Activated CD4-positive, alpha-beta T cell treated with anti-CD3 and anti-CD28 coated beads for 48 hours (primary cell): ENCODE results near the gene STAU1.
"Not testable (repeated sequence)": the region's sequence is repeated elsewhere in the genome, so short reads cannot be mapped to it uniquely, and the experiment has no call there.

Experiments
- DNase-seq: peaks from one replicate; pipeline ENCODE4 v3.0.0-alpha.2; 2020

The STAU1 gene

DNA sequence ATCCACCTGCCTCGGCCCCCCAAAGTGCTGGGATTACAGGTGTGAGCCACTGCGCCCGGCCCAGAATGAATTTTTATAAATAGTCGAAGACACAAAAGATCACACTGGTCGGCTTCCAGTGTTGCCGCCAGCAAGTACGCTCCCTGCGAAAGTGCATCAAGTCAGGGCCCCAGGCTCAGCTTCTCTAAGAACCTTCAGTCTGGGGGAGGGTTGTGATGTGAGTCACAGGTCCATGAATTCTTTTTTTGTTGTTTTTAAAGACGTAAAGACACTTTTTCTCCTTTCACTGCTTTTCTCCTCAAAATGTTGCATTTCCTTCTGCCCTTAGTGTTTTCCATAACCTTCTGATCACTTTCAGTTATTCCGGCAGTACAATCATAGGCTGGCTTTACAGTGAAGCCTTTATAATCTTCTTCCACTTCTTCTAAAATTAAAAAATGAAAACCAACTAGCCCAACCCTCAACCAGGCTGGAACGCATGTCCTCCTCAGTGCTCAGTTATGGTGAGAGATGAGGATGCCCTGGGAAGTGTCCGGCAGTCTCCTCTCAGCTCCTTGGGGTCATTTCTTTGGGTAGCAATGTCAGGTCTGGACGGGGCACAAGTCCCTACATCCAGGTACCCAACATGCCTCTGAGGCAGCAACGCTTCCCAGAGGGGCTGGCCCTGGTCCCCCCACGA is 75.4 kb downstream of the STAU1 start:
- no peak for DNase-seq

DNA sequence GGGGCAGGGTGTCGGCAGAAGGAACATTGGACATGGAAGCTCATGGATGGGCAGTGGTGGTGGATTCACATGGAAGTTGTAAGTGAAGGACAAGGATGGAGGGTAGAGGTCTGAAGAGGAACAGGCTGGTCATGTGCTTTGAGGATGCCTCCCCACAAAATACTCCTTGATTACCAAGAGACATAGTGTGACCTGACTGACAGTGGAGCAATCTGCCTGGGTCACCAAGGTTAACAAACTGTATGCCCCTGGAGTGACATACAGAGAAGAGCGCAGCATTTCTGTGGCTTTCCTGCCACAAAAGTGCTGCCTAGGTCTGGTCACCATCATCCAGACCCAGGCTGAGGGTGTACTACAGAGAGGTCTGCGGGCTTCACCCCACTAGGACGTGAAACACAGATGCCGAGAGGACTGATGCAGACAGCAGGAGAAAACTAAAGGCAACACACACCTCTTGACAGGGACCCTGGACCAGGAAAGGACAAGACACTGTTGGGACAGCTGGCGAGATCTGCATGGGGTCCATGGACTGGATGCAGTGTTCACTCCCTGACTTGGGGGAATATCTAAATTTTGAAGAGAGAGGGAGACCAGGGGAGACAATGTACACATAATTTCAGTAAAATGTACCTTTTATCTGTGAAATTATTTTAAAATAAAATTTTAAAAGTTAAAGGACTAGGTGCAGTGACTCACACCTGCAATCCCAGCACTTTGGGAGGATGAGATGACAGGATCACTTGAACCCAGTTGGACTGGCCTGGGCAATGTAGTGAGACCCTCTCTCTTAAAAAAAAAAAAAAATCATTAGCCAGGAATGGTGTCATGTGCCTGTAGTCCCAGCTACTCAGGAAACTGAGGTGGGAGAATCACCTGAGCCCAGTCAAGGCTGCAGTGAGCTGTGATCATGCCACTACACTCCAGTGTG is 77.1 kb downstream of the STAU1 start:
- DNase-seq, result no peak

DNA sequence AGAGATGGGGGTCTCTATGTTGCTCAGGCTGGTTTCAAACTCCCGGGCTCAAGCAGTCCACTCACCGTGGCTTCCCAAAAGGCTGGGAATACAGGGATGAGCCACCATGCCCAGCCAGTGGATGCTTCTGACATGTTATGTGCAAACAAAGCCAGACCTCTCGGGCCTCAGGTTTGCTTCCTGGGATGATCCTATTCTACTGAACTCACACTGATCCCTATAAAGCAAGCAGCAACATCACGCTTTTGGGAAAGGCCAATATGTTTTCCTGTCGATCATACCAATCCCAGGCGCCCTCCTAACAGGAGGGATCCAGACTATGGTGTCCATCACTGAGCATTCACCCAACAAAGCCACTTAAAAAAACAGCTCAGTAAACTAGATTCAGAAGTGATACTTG is 81.8 kb downstream of the STAU1 start:
- DNase-seq, result no peak

DNA sequence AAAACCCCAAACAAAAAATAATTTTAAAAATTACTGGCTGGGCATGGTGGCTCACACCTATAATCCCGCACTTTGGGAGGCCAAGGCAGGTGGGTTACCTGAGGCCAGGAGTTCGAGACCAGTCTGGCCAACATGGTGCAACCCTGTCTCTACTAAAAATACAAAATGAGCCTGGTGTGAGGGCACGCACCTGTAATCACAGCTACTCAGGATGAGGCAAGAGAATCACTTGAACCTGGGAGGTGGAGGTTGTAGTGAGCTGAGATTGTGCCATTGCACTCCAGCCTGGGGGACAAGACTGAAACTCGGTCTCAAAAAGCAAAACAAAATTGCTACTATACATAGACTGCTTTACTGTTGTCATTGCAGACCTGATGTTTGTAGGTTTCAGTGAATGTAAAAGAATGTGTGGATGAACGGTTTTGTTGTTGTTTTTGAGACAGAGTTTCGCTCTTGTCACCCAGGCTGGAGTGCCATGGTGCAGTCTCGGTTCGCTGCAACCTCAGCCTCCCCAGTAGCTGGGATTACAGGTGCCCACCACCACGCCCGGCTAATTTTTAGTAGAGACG is 83.1 kb downstream of the STAU1 start:
- DNase-seq, result not testable (repeated sequence)

DNA sequence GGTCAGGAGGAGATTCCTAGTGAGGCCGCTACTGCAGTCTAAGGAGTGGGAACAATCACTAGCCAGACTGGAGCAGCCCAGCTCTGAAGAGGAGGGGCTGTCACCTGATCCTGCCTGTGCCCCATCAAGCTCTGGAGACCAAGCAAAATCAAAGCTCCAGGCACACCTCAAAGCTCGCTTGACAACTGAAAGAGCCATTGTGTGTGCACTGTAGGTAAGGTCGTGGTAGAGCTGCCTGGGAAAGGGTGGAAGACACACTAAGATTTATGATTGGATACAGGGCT is 83.8 kb downstream of the STAU1 start:
- DNase-seq, result no peak

DNA sequence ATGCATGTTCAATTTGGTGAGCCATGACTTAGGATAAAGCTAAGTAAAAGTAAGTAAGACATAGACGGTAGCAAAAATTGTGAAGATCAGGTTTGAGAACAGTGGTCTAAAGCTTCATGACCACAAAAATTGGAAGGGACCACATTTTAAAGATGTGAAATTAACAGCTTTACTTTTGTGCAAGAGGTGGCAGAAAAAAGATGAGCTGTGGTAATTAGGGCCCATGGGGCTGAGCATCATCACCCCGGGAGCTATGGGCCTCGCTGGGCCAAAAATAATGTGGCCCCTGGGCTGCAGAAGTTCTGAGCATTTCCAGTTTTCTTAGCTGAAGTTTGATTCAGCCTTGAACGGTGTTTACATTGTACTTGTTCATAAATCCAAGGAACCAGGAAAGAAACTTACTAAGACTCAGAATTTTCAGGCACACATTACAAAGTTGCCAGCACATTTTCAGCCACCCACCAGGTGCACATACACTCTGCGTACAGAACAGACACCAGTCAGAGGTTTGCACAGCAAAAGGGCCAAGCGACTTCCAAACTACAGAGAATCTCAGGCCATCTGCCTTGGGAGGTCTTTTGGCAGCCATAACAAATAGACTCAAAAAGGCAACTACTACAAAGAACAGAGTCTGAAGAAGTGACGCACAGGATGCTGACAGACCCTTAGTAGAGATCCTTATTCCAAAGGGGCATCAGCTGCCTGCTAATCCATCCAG is 84.3 kb downstream of the STAU1 start:
- DNase-seq, result no peak

DNA sequence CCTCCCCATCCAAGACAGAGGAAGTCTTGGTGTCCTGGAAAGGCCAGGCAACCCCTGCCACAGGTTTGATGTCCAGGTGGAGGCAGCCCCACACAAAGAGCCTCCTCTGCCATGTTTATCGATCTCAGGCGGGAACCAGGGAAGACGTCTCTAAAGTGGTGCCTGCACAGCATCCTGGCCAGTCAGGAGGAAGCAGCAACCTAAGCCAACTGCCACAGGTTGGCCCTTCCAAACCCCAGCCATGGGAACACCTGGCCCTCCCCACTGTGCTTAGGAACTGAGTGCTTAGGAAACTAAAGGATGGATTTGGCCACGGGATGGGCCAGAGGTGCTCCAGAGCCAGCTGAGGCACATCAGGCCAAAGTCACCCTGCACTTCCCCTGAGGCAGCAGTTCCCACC is 85.1 kb downstream of the STAU1 start:
- no peak for DNase-seq

DNA sequence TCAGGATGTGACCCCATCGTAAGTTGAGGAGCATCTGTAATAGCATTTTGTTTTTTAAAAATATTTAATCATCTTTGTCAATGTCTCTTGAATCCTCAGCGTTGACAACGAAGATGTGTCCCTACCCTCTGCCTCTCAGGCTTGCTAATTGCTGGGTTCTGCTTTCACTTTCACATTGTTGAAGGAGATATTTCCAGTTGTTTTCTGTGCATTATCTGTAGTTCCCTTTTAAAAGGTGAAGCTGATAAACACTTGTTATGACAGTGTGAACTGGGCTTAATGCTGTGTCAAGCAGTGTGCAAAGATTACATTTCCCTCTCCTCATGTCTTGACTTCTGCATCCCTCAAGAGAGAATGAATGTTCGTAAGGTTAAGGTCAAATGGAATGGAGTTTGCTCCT is 87.2 kb downstream of the STAU1 start:
- DNase-seq, result no peak

DNA sequence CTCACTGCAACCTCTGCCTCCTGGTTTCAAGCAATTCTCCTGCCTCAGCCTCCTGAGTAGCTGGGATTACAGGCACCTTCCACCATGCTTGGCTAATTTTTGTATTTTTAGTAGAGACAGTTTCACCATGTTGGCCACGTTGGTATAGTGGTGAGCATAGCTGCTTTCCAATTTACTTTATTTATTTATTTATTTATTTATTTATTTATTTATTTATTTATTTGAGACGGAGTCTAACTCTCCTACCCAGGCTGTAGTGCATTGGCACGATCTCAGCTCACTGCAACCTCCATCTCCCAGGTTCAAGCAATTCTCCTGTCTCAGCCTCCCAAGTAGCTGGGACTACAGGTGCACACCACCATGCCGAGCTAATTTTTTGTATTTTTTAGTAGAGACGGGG is 87.8 kb downstream of the STAU1 start:
- DNase-seq, result not testable (repeated sequence)

DNA sequence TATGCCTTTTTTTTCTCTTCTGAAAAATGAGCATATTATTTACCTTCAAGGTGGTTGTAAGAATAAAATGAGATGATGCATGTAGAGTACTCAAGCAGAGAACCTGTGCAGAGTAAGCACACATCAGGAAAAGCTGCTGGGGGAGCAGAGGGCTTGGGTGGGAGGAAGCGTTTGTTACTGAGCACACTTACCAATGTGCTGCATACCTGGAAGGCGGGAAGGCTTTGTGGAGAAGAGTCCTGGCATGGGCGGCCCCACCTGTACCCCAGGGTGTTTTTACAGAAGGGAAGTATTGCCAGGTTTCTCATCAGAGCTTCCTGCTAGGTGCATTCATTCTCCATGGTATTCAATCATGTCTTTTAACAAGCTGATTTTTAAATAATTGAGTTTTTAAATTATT is 89.1 kb downstream of the STAU1 start:
- no peak for DNase-seq

DNA sequence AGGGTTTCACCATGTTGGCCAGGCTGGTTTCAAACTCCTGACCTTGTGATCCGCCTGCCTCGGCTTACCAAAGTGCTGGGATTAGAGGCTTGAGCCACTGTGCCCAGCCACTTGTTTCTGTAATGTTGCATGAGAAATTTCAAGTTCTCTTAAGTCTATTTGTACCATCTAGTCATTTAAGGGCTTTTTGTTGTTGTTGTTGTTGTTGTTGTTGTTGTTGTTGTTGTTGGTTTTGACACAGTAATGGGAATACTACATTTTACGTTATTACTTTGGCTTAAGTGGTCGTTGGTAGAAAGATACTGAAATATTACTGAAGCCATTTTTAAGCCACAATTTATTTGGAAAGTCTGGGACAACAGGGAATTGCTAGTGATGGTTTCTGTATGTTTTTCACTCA is 90.0 kb downstream of the STAU1 start:
- DNase-seq, result no peak

DNA sequence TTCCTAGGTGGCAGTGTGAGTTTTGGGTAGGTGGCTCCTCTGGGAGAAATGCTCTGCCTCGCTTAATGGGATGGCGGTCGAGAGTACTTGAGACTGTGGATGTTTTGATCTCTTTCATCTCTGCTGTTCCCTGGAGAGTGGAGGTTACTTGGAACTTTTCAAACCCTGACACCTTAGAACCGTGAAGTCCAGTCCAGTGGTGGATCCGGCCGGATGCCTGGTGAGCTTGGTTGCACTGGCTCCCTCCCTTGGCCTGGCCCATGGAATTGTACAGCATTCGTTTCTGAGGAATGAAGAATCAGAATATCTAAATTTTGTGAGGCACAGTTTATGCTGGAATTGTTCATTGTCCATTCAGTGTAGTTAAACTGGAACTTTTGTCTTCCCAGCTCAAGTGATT is 91.0 kb downstream of the STAU1 start:
- DNase-seq, result no peak

DNA sequence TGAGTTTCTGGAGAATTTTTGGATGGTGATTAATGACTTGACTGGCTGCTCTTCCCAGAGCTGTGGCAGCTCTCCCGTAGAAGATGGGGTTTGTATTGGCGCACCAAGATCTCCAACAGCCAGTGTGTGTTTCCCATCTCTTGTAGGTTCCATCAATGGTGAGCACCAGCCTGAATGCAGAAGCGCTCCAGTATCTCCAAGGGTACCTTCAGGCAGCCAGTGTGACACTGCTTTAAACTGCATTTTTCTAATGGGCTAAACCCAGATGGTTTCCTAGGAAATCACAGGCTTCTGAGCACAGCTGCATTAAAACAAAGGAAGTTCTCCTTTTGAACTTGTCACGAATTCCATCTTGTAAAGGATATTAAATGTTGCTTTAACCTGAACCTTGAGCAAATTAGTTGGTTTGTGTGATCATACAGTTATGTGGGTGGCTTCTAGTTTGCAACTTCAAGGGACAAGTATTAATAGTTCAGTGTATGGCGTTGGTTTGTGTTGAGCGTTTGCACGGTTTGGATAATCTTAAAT is 91.9 kb downstream of the STAU1 start:
- no peak for DNase-seq

DNA sequence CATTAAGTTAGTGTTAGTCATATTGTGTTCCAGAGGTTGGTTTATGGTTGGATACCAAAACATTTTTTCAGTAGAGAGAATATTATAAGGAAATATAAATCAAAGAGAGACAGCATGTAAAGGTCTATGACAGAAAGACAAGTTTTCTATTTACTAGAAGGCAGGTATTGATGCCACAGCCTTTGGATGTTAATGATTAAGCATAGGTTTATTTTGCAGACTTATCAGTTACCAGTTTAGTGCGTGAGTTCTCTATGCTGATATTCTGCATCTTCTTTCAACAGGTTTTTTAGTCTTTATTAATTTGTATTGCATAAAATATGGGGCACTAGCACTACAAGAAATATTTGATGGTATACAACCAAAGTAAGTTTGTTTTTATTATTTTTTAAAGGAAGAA is 96.4 kb downstream of the STAU1 start:
- no peak for DNase-seq

DNA sequence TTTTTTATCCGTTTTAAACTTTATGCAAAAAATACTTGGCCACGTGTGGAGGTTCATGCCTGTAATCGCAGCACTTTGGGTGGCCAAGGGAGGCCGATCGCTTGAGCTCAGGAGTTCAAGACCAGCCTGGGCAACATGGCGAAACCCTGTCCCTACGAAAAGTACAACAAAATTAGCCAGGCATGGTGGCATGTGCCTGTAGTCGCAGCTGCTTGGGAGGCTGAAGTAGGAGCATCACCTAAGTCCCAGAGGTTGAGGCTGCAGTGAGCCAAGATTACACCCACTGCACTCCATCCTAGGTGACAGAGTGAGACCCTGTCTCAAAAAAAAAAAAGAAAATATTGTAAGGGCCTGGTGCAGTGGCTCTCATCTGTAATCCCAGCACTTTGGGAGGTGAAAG is 97.0 kb downstream of the STAU1 start:
- no peak for DNase-seq

DNA sequence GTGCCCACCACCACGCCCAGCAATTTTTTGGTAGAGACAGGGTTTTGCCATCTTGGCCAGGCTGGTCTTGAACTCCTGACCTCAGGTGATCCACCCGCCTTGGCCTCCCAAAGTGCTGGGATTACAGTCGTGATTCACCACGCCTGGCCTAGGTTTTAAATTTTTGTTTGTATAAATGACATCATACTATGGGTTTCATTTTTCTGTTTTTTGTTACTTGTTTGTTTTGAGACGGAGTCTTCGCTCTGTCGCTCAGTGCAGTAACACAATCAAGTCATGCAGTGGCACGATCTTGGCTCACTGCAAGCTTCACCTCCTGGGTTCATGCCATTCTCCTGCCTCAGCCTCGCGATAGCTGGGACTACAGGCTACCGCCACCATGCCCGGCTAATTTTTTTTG is 105.8 kb downstream of the STAU1 start:
- not testable (repeated sequence) for DNase-seq

DNA sequence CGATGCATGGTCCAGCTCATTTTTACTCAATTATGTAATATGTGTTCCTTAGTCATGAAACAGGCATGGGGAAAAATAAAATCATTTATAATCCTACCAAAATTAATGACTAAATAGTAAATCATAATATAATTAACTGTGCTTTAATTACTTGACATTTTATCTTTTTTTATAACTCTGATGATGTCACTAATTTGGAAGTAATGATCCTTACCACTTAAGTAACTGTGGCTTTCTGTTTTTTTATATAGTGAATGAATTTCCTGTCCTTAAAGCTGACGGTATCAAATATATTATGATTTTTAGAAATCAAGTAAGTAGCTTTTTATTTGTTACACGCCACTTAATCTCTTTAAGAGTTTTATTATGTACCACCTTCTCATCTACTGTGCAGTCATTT is 109.8 kb downstream of the STAU1 start:
- DNase-seq, result no peak

DNA sequence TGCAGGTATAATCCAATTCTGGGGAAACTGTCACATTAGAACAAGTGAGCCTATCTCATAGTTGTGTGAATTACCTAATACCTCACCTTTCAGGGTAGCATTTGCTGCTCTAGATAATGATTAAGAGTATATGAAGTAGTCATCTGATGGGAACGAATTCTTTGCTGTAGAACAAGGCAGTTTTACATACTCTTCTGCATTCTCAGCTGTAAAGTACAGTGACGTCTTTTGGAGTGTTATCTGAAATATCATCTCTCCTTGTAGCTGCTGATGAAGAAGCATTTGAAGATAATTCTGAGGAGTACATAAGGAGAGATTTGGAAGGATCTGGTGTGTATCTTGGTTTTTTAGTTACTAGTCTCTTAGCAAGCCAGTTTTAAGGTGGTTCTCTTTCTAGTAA is 113.6 kb downstream of the STAU1 start:
- no peak for DNase-seq
